Effector CD4-positive, alpha-beta T cell (primary cell): Measurements from ENCODE around the gene APCDD1L.
"Not testable (repeated sequence)": the region's sequence is repeated elsewhere in the genome, so short reads cannot be mapped to it uniquely, and the experiment has no call there.

Experiments used
- DNase-seq: peaks from one replicate; pipeline ENCODE4 v3.0.0-alpha.2; 2020

The APCDD1L gene

DNA sequence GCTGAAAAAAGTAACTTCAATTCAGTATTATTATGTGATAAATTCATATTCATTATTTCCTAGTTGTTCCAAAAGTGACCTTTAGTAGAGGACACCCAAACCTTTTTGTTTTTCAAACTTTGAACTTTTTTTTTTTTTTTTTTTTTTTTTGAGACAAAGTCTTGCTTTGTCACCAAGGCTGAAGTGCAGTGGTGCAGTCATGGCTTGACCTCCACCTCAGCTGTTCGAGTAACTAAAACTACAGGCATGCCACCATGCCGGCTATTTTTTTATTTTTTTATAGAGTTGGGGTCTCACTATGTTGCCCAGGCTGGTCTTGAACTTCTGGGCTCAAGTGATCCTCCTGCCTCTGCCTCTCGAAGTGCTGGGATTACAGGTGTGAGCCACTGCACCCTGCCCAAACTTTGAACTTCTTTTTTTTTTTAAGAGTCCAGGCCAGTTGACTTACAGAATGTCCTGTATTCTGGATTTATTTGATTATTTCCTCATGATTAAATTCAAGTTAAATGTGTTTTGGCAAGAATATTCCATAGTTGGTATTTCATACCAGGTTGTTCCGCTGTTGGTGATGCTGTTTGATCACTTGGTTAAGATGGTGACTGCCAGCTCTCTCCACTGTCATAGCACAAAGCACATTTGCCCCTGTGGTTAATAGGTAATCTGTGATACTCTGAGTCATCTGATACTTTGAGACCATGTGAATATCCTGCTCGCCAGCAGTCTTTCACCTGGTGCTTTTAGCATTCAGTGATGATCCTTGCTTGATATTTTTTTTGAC lies 78.1 kb downstream of the APCDD1L start:
- DNase-seq, result no peak

DNA sequence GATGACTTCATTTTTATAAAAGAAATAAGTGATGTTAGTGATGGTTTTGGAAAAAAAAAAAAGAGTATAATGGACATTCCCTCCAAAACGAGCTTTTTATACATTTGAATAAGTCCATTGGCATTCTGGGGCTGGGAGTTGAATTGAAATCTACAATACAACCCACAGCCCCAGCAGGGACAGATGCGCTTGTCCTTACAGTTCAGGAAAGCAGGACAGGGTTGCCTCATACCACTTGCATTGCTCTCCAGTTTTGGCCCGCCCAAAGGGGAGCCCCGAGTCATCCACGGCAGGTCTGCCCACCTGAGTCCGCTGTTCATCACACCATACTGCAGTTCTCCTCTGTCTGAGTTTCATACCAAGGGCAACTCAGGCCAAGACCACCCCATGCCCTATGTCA lies 80.0 kb downstream of the APCDD1L start:
- DNase-seq, result no peak

DNA sequence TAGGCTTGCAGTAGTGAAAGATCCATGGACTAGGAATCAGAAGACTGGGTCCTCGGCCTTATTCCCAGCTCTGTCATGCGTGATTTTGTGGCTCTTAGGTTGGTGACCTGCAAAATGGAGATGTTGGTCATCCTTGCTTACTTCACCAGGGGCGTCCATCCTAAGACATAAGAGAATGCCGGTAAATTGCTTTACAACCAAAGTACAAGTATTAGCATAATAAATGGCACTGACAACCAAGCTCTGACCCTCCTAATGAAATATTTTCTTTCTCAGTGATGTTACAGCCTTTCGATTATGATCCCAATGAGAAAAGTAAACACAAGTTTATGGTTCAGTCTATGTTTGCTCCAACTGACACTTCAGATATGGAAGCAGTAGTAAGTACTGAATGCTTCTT lies 80.9 kb downstream of the APCDD1L start:
- DNase-seq, result no peak

DNA sequence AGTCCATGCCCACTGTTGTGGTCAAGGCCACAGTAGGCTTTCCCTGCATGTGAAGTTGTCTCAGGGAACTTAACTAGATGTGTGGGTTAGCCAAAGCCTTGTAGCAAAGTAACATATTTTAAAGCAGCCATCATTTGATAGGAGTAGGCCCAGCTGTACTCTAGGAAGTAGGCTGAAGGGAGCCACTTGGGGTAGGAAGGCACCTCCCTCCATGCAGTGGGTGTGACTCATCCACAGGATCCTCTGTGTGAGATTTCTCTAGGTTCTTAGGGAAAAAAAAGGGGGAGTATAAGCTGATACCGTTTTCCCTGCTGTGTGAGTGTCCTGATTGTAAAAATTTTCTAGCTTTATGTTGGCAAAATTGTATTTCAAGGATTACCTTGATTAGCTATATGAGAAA lies 81.4 kb downstream of the APCDD1L start:
- DNase-seq, result no peak

DNA sequence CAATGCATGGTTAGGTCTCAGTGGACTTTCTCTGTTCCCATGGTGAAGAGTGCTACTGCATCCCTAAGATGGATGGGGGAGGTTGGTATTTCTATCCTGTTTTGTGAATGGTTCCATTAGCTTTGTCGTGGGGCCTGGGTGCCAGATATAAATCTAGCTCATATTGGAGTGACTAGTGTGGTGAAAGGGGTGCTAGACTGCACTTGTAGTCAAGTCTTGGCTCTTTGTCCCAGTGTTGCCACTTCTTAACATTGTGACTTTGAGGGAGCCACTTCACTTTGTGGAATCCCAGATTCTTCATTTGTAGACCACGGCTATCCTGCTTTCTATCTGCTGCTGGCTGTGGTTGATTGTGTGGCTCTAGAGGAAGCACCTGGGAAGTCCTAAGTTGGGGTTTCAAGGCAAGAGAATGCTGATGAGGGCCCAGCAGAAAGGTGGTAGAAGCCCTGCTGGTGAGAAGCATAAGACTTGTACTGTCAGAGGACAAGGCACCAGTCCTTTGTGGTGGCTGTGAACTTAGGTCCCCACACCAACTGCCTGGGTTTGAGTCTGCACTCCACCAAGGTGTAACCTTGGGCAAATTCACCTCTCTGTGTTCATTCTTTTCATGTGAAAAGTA lies 82.1 kb downstream of the APCDD1L start:
- no peak for DNase-seq

DNA sequence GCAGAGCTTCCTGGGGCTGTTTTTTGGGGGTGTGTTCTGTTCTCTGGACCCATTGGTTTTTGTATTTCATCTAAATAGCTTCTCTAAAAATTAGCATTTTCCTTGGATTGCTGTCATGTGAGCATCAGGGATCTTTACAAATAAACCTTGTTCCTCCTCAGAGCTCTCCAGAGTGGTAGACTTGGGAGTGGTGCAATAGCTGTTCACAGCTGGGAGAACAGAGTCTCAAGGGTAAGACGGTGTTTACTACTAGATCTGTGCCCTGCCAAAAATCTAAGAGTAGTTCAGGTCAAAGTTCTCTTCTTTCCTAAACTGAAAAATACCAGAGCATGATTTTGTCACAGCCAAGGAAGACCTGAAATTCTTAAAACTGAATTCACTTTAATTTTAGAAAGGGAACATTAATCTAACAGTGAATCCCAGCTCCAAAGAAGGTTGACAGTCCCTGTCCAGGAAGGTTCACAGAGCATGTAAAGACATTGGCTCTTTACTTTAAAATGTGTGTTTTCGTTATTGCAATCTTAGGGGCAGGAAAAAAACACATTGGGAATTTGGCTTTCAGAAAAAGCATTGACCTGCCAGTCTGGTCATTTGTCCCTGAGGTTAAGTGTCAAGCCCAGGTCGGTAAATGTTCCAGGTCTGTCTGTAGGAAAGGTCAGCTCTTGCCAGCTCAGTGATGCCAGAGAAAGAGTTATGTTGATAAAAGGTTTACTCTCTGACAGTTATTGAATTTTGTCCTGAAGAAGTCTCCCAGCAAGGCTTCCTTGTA lies 82.8 kb downstream of the APCDD1L start:
- no peak for DNase-seq

DNA sequence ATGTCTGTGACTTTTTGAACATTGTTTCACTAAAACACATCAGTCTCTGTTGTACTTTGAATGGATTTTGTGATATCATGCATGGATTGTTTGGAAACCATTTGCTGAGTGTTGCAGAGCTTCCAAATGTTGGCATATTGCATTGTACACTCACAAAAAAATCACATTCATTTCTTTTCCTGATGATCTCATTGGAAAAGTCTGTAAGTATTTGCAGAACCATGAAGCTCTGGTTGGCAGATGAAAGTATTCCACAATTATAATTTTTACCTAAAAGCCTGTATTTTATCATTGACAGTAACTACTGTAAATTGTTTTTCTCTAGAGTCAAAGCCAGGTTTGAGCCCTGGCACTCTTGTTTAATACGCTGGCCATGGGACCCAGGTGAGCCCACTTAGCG lies 84.1 kb downstream of the APCDD1L start:
- no peak for DNase-seq

DNA sequence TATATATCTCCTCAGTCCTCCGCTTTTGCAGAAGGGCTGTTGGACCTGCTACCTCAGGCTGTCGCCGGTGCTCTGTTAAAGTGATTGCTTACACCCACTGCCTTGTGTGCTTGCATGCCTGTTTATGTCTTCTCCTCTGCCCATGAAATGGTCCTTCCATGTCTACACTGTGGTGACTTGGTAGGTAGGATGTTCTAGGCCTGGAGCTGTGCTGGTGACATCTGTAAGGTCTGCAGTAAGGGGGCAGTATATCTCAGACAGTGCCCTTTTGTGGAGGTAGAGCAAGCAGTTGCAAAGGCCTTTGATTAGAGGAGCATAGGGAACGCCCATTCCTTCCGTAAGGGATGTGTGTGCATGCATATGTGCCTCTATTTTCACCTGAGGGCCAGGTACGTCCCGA lies 85.9 kb downstream of the APCDD1L start:
- no peak for DNase-seq

DNA sequence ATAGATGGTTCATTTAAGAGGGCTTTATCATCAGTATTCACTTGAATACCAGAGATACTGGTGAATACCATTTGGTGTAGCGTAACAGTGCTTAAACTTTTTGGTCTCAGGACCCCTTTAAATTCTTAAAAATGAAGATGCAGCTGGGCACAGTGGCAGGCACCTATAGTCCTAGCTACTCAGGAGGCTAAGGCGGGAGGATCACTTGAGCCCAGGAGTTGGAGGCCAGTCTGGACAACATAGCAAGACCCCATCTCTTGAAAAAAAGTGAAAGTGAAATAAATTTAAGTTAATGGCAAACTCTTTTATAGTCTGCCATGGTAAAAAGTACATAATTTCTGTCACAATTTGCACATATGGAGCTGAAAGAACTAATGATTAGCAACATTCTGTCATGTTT lies 86.8 kb downstream of the APCDD1L start:
- no peak for DNase-seq

DNA sequence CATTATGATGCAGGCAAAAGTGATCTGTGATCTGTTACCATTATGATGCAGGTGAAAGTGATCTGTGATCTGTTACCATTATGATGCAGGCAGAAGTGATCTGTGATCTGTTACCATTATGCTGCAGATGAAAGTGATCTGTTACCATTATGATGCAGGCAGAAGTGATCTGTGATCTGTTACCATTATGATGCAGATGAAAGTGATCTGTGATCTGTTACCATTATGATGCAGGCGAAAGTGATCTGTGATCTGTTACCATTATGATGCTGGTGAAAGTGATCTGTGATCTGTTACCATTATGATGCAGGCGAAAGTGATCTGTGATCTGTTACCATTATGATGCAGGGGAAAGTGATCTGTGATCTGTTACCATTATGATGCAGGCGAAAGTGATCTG lies 87.6 kb downstream of the APCDD1L start:
- not testable (repeated sequence) for DNase-seq

DNA sequence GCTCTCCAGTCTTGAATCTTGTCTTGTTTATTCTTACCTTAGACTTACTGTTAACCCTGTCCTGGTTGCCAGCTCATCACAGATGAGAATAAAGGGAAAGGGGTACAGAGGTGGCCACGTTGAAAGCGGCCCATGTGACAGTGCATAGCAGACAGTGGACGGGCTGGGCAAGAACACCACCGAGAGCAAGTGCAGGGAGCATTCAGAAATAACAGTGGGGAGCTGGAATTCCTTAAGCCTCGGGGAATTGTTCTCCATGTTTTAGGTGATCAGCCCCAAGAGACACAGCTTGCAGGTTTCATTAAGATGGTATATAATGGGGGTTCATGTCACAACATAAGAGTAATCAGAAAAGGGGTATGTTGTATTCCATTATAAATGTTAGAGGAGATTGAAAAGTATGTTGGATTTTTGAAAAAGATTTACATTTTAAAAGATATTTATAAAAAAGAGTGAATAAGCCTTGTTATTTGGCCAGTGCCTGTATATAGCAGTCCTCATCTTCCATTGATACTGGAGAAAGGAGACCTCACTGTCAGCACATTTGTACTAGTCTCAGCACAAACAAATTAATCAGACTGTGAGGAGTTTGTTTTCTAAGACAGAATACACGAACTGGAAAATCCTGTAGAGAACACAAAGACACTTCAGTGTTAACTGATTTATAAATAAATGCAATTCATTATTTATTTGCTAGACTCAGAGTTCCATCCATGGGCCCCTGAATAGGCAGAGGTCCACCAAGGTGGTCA lies 90.8 kb downstream of the APCDD1L start:
- no peak for DNase-seq

DNA sequence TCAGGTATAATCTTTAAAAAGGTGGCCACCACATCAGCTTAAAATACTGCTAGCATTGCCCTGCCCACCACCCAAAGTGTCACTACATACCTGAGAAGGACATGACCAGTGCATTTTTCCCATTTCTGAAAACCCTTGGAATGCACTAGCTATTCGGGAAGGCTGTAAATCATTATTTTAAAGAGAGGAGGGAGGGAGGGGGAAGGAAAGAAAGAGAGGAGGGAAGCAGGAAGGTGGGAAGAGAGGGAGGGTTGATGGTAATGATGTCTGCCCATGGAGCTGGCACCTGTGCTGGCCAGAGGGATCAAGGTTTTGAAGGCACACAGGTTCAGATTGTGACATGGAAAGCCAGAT lies 93.7 kb downstream of the APCDD1L start:
- no peak for DNase-seq

DNA sequence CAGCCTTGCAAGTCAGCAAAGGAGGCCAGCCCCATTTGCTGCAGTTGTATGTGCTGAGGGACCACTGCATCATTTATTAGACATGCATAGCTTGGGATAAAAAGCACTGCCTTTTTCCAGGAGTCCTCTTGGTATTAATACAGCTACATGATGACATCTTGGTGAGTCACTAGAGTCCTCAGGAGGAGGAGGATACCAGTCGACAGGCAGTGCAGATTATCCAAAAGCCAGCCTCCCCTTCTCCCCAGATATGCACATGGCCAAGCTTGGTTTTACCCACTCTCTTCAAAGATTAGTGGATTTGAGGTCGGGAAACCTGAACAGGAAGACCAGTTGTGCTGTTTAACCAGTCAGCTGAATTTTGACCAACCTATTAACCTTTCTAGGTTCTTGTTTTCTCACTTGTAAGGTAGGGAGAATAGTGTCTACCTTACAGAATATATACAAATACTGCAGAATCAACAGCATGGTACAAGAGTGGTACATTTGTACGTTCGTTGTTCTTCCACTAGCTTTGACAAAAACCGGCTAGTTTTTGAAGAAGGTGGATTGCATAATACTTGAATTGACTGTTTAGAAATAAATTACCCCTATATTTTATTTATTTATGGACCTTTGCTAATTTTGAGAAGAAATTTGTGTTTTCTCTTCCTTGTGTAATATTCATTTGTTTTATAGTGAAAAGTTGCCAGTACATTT lies 94.3 kb downstream of the APCDD1L start:
- DNase-seq, result no peak

DNA sequence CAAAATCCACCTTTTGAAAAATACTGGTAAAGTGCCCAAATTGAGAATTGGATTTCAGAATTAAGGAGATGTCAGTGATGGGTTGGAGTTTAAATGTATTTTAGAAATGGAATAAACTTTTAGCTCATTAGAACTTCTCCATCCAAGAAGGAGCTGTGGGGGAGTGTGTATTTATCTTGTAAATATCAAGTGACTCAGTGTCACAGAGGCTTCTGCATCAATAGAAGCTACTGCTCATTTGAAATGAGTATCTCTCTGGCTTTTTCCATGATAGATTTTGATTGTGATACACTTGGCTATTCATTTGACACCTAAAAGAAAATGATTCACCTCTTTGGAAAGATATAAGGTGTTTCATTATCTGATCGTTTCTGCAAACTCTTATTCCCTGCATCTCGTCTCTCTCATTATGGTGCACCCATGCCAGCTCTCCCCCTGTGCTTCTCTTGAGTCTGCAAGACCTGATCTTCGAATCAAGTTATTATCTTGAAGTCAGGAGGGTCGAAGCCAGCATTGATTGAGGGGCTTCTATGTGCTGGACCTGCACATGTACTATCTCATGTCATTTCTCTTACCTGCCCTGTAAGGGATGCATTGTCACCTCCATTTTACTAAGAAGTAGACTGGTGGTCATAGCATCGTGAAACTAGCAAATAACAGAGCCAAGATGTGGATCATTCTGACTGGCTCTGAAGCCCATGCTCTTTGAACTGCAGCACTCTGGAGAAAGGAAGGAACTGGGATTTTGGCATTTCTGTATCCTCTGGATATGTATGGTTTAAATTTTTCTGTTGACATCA lies 96.0 kb downstream of the APCDD1L start:
- no peak for DNase-seq

DNA sequence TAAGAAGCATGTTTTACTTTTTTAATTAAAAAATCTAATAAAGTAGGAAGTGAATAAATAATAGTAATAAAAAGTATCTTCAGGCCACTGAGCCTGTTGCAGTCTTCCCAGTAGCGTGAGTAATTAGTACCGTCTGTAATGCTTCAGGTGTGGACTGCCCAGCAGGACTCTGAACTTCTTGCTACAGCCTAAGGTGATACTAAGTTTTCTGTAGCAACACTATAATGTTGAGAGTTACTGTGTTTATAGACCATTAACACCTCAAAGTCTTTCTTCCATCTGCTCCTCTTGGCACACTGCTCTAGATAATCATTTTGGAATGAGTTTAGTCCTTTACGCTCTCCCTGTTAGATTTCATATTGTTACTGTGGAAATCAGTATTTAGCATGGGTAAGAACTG lies 97.8 kb downstream of the APCDD1L start:
- DNase-seq, result no peak

DNA sequence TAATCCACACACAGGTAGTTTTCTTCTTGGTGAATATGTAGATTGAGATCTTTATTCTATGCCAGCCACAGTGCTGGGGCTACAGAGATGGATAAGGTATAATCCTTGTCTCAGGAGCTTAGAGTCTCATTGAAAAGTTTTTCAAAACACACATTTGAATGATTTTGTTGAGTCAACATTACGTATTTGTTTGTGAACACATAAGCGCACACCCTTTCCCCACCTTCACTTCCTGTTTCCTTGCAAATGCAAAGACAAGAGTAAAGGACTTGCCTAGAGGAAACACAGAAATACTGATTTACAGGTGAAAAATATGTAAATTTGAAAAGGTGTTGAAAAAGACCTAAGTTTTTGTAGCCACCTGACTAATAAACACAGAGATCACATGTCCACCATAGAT lies 98.4 kb downstream of the APCDD1L start:
- no peak for DNase-seq

DNA sequence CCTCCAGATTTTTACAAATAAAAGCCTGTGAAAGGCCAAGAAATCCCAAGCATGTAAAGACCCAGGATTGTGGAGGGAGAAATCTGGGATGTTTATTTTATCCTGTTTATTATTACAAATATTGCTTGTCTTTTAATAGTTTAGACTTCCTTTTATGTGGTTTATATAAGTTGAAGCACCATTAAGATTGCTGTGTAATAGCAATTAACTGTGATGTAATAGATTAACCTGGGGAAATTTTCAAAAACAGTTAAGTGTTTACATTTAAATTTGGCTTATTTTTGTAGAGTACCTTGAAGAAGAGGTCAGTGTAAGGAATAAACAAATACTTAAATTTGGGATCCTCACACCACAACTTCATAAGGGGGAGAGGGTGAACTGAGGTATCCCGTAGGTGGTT lies 99.1 kb downstream of the APCDD1L start:
- no peak for DNase-seq

DNA sequence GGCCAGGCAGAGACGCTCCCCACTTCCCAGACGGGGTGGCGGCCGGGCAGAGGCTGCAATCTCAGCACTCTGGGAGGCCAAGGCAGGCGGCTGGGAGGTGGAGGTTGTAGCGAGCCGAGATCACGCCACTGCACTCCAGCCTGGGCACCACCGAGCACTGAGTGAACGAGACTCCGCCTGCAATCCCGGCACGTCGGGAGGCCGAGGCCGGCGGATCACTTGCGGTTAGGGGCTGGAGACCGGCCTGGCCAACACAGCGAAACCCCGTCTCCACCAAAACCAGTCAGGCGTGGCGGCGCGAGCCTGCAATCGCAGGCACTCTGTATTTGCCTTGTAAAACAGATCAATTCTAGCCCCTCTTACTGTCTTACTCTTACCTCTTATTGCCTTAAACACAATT lies 100.4 kb downstream of the APCDD1L start:
- DNase-seq, result not testable (repeated sequence)

DNA sequence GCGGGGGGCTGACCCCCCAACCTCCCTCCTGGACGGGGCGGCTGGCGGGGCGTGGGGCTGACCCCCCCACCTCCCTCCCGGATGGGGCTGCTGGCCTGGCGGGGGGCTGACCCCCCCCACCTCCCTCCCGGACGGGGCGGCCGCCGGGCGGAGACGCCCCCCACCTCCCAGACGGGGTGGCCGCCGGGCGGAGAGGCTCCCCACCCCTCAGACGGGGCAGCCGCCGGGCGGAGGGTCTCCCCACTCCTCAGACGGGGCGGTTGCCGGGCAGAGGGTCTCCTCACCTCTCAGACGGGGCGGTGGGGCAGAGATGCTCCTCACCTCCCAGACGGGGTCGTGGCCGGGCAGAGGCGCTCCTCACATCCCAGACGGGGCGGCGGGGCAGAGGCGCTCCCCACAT lies 101.0 kb downstream of the APCDD1L start:
- DNase-seq, result not testable (repeated sequence)
